Panc1 (cell line): ENCODE data around the gene PCSK5.

Experiments
- CTCF ChIP-seq: fragments of 450-650 bp; IDR thresholded peaks from 2 replicates; pipeline ENCODE4 v1.5.1; 2017; ENCODE audit warnings: mild to moderate bottlenecking
- POLR2AphosphoS5 ChIP-seq: IDR thresholded peaks from 2 replicates; pipeline ENCODE4 v1.6.1; 2012; ENCODE audit warnings: mild to moderate bottlenecking, low read depth, low read length, moderate library complexity
- REST ChIP-seq, 2 experiments: IDR thresholded peaks; 2 replicates each; pipeline ENCODE4 v1.6.1; 2011 to 2012; ENCODE audit warnings: low read depth in 2 of 2, control low read depth in 1 of 2, low read length in 1 of 2, mild to moderate bottlenecking in 1 of 2, moderate library complexity in 1 of 2; ENCODE audit not compliant: insufficient read depth in 1 of 2
- SIN3A ChIP-seq: IDR thresholded peaks from 2 replicates; pipeline ENCODE4 v1.6.1; 2012; ENCODE audit warnings: low read depth, mild to moderate bottlenecking, low read length, moderate library complexity, borderline replicate concordance; ENCODE audit not compliant: insufficient read depth
- TCF7L2 ChIP-seq: IDR thresholded peaks from 2 replicates; pipeline ENCODE4 v1.6.1; 2011; ENCODE audit warnings: mild to moderate bottlenecking, low read depth, low read length, inconsistent platforms

- TF ChIP-seq POLR2AphosphoS5 (no peak), CTCF (no peak), TCF7L2 (no peak), REST (IDR thresholded peaks at IDR 0.05; ENCODE audit: insufficient read depth in 1 of 2, low read depth in 2 of 2, low read length in 1 of 2) (no peak), SIN3A (no peak)
Measured at GRCh38 chr9:76159293-76159926, 268.9 kb downstream of the PCSK5 start.
